Germinal center (tissue), 1 donor: Measurements from ENCODE around the gene TMEM114.
A peak's percentile ranks its signal among the peaks of the same experiment; 100 is the strongest.

Experiments used
- DNase-seq: peaks from one replicate; pipeline ENCODE4 v3.0.0; 2012; ENCODE audit warnings: mixed read lengths, low spot score

TMEM114 gene

GRCh38 chr16:8589900-8590688 lies at the start of gene TMEM114:
TMEM114 (minus strand) TSS chr16:8590511; CDS start chr16:8589838, 673 bp downstream.
- DNase-seq = no peak

GRCh38 chr16:8639694-8640093 lies 49.4 kb upstream of the TMEM114 start:
- DNase-seq = no peak

- no peak for DNase-seq
Measured at GRCh38 chr16:8634991-8635736, 44.9 kb upstream of the TMEM114 start.

- DNase-seq = no peak
Measured at GRCh38 chr16:8632675-8633182, 42.4 kb upstream of the TMEM114 start.

GRCh38 chr16:8631818-8632465 lies 41.6 kb upstream of the TMEM114 start:
- DNase-seq = no peak

- DNase-seq = no peak
Measured at GRCh38 chr16:8631373-8631772, 41.1 kb upstream of the TMEM114 start.

DNA sequence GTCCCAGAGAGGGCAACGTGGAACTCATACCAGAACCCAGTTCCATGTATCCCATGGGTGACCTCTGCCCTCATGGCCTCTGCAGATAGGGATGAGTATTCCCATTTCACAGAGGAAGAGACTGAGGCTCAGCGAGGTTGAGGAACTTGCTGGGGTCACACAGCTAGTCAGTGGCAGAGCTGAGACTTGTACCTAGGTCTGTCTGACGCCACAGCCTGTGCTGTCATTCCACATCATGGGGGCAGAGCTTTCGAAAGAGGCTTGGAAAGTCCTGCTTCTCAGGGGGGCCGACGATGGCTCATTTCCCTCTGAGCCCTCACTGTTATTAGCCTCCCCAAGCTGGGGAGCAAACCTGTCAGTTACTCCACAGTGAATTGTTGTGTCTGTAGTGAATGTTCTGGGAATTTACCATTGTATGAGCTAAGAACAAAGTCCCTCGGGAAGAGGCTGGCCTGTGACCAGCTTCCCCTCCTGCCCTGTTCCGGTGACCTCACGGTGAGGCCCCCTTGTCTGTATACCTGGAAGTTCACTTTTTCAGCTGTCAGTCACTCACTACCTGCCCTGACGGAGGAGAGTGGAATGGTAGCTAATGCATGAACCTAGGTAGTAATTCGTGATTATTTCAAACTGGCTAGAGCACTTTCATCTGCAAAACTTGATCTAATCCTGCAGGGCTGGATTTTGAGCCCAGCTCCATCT lies 40.1 kb upstream of the TMEM114 start:
- DNase-seq = no peak

GRCh38 chr16:8628981-8629725 lies 38.8 kb upstream of the TMEM114 start:
- DNase-seq = no peak

GRCh38 chr16:8627456-8627855 lies 37.1 kb upstream of the TMEM114 start:
- no peak for DNase-seq

DNA sequence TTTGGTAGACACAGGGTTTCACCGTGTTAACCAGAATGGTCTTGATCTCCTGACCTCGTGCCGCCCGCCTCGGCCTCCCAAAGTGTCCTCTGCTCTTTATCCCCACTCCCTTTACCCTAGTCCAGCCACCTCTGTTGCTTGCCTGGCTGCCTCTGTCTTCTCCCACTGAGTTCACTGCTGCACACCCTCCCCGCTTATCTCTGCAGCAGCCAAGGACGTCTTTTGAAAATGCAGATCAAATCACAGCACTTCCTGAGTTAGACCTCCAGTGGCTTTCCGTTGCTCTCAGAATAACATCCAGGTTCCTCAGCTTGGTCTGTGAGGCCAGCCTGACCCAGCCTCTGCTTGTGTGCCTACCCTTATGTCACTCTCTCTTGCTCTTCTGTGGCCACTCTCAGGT lies 36.6 kb upstream of the TMEM114 start:
- DNase-seq = no peak

DNA sequence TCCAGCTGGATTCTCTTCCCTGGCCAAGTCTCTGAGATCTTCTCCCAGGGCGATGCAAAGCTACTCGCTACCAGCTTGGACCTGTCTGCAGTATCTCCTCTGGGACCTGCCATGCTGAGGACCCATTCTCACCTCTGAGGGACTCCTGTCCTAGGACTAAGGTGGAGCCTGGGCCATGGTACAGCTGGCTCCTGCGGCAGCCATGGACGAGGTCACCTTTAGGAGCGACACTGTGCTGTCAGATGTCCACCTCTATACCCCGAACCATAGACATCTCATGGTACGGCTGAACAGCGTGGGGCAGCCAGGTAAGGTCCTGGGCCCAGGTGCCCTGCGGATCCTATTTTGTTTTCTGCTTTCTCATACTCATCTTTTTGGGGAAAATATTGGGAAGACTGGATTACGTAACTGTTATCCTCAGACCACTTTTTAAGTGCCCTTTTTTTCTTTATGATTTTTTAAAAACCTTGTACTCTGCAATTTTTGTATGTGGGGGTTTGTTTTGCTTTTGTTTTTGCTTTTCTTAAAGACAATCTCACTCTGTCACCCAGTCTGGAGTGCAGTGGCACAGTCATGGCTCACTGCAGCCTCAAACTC lies 35.3 kb upstream of the TMEM114 start:
- no peak for DNase-seq

- no peak for DNase-seq
Measured at GRCh38 chr16:8623634-8624033, 33.3 kb upstream of the TMEM114 start.

- no peak for DNase-seq
Measured at GRCh38 chr16:8622315-8622656, 32.0 kb upstream of the TMEM114 start.

- peak; percentile 99 for DNase-seq
Measured at GRCh38 chr16:8621572-8622314, 31.4 kb upstream of the TMEM114 start, which contains the start of gene METTL22. METTL22 (plus strand) TSS chr16:8621698; CDS start chr16:8625666, 3,968 bp downstream.

GRCh38 chr16:8621222-8621571 lies 30.9 kb upstream of the TMEM114 start:
- DNase-seq = no peak

GRCh38 chr16:8620535-8620934 lies 30.2 kb upstream of the TMEM114 start:
- no peak for DNase-seq

DNA sequence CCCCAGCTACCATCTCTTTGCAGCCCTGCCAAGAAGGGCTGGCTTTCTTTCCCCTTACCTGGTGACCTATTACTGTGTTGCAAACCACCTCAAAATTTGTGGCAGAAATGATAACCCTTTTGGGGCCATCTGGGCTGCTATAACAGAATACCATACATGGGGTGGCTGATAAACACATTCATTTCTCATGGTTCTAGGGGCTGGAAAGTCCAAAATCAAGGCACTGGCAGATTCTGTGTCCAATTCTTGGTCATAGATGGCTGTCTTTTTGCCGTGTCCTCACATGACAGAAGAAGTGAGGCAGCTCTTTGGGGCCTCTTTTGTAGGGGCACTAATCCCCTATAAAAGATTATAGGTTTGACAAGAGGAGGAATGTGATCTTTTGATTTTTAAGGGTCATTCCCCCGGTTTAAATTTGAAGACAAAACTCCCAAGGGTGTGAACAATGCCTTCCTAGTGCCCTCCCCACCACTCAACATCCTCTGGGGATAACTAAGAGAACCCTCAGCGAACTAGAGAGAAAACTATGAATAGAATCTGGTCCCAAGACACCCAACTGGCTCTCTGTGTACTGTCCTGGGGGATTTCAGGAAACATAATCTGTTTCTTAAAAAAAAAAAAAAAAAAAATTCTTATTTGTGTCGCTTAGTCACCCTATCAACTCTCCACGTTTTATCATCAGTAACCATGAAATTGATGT lies 29.5 kb upstream of the TMEM114 start:
- no peak for DNase-seq

GRCh38 chr16:8614435-8615029 lies 24.2 kb upstream of the TMEM114 start:
- DNase-seq = no peak

DNA sequence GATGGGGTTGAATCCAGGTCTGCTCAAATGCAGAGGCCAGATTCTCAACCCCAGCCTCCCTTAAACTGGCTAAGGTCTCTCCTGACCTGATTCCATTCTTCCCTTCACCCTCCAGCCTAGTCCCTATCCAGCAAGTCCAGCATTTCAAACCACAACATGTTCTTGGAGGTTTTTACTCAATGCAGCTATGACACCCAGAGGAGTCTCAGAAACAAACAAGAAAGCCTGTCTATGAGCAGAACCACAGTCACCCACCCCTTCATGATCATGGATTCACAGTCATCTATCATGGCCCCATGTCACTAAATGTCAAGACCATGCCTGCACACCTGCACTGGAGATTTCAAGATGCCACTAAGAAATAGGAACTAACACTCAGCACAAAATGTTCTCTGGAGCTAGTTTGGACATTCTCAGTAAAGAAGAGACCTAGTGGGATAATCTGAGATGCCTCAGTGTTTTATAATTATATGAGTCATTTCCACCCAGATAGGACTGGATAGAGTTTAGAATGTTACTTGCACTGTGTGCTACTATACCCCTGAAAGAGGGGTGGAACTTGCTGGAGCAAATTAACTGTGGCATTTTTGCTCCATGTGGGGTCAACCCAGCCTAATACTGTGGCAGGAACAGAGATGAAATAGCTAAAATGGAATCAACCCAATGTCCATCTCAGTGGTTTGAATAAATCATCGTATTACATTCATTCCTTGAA lies 21.7 kb upstream of the TMEM114 start:
- DNase-seq = no peak
